GM10266 (cell line): ENCODE data around the gene EFNB2.

Source experiments
- DNase-seq: peaks from one replicate; pipeline ENCODE4 v3.0.0; 2012; ENCODE audit errors: extremely low spot score
- CTCF ChIP-seq: IDR thresholded peaks from 2 replicates; pipeline ENCODE4 v1.5.1; 2012; ENCODE audit warnings: mild to moderate bottlenecking, low read depth; ENCODE audit not compliant: control insufficient read depth, insufficient read depth; ENCODE audit errors: missing control alignments

Gene EFNB2

GRCh38 chr13:106569233-106570095 lies 34.0 kb upstream of the EFNB2 start:
- TF ChIP-seq CTCF, result no peak
- no peak for DNase-seq

GRCh38 chr13:106568299-106569003 lies 33.0 kb upstream of the EFNB2 start:
- no peak for TF ChIP-seq CTCF
- DNase-seq, result peak; percentile 26

GRCh38 chr13:106567474-106568298 lies 32.2 kb upstream of the EFNB2 start, which contains the start of gene ARGLU1:
Gene ARGLU1 (minus strand): TSS chr13:106568137. CDS start chr13:106567919, 218 bp downstream.
- DNase-seq, result peak; percentile 92
- TF ChIP-seq CTCF, result no peak

GRCh38 chr13:106566641-106567473 lies 31.4 kb upstream of the EFNB2 start:
- peak; percentile 74 for DNase-seq
- TF ChIP-seq CTCF, result no peak

GRCh38 chr13:106565127-106565775 lies 29.8 kb upstream of the EFNB2 start:
- TF ChIP-seq CTCF, result no peak
- no peak for DNase-seq

- no peak for DNase-seq
- TF ChIP-seq CTCF, result no peak
Measured at GRCh38 chr13:106562301-106562700, 26.8 kb upstream of the EFNB2 start.
